ENCODE data around the gene IL4I1. TPM values are rescaled to one million over a fixed set of nuclear protein-coding genes. Genes with fewer than 3 reads are reported as not detected.

Gene IL4I1
- total RNA-seq, 1 experiment from 2014 or later = 8.2 TPM

DNA sequence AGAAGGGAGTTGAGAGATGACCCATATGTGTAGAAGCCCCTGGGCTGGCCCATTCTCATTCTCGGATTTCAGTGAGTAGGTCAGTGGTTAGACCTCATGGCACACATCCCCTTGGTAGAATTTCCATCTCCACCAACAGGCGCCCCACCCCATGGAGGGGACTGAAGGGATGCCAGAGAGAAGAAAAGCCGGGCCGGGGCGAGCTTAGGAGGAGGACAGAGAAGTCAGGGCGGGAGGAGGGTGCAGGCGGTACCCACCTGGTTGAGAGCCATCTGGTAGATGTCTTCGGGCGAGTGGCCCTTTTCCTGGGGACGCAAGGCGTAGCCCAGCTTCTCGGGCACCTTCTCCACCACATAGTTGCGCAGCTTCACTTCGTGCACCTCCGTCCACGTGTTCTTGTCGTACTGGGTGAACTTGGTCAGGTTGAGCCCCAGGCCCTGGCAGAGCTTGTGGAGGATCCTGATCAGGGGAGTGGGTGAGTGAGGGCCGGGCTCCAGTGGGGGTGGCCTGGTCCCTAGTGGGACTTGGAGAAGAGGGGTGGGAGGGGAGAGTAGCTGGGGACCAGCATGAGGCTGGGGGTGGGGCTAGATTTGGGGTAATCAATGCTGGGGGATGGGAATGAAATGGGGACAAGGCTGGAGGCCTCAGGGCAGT lies 2.5 kb downstream of the IL4I1 start:
- Mint-ChIP-seq H3K4me1 (ENCODE audit: low read depth, unreplicated experiment) (peaks cover 22% of the 10 kb centered on the region), H3K27ac (ENCODE audit: unreplicated experiment) (no peak overlapping the region), H3K27me3 (ENCODE audit: unreplicated experiment) (peaks cover 17% of the 10 kb centered on the region), H3K4me3 (ENCODE audit: low read depth, unreplicated experiment) (no peak overlapping the region), H3K9me3 (ENCODE audit: low read depth, unreplicated experiment) (no peaks in the 10 kb centered on the region), H3K36me3 (ENCODE audit: insufficient read depth, unreplicated experiment) (peaks cover 20% of the 10 kb centered on the region)
- intact Hi-C loops (cut with micrococcal nuclease; ENCODE audit: unreplicated experiment) = no loop called here
- TF ChIP-seq, protein P1, sequence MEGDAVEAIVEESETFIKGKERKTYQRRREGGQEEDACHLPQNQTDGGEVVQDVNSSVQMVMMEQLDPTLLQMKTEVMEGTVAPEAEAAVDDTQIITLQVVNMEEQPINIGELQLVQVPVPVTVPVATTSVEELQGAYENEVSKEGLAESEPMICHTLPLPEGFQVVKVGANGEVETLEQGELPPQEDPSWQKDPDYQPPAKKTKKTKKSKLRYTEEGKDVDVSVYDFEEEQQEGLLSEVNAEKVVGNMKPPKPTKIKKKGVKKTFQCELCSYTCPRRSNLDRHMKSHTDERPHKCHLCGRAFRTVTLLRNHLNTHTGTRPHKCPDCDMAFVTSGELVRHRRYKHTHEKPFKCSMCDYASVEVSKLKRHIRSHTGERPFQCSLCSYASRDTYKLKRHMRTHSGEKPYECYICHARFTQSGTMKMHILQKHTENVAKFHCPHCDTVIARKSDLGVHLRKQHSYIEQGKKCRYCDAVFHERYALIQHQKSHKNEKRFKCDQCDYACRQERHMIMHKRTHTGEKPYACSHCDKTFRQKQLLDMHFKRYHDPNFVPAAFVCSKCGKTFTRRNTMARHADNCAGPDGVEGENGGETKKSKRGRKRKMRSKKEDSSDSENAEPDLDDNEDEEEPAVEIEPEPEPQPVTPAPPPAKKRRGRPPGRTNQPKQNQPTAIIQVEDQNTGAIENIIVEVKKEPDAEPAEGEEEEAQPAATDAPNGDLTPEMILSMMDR (IDR thresholded peaks at IDR 0.05; ENCODE audit: unreplicated experiment) = no peak
- no peak for DNase-seq
- BruUV-seq (replicated peaks) = no TSS peak
- CTCF ChIA-PET = interaction anchor here (0.7 kb wide), 1 partner anchor 88 kb away, joined by 6 read pairs; no protein-coding TSS in a partner anchor

DNA sequence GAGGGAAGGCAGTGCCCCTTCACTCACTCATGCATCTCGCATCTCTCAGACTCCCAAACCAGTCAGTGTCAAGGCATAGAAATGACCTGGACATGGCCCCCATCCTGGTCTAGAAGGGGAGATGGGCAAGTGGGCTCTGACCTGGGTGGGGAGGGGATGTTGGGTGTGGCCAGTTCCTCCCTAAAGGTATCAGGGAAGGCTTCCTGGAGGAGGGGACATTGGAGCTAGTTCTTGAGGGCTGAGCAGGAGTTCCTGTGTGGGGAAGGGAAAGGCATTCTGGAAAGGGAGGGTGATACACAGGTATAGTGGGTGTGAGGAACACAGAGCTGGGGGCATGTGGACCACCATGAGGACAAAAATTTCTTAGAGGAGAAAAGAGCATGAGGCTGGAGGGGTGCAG lies 4.0 kb downstream of the IL4I1 start:
- TF ChIP-seq, protein P1 (IDR thresholded peaks at IDR 0.05; ENCODE audit: unreplicated experiment) = no peak
- Mint-ChIP-seq H3K36me3 (ENCODE audit: insufficient read depth, unreplicated experiment) (peaks cover 32% of the 10 kb centered on the region), H3K27ac (ENCODE audit: unreplicated experiment) (no peak overlapping the region), H3K27me3 (ENCODE audit: unreplicated experiment) (peaks cover 17% of the 10 kb centered on the region), H3K9me3 (ENCODE audit: low read depth, unreplicated experiment) (no peaks in the 10 kb centered on the region), H3K4me1 (ENCODE audit: low read depth, unreplicated experiment) (peaks cover 18% of the 10 kb centered on the region), H3K4me3 (ENCODE audit: low read depth, unreplicated experiment) (no peak overlapping the region)
- intact Hi-C loops (cut with micrococcal nuclease; ENCODE audit: unreplicated experiment) = no loop called here
- BruUV-seq (replicated peaks) = no TSS peak
- DNase-seq = no peak
- CTCF ChIA-PET = no interaction called here

DNA sequence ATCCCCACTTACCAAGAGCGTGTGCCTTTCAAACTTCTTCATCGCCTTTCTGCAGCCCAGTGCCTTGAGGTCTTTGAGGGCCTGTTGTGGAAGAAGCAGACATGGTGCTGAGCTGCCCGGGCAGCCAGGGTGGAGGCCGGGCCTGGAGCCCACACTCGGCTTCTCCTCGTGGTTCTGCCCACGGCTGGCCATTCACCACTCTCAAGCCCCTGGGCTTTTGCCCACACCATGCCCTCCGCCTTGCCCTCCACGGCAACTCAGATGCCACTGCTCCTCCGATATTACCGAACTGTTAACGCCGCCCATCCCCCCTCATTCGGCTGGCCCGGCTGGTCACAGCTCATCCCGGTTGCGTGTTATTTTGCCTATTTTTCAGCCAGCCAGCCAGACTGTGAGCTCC lies 5.3 kb downstream of the IL4I1 start:
- DNase-seq = no peak
- peak overlapping the region; percentile 19 for H3K27ac Mint-ChIP-seq (ENCODE audit: unreplicated experiment)
- no TSS peak for BruUV-seq (replicated peaks)
- CTCF ChIA-PET = no interaction called here
- no peaks in the 10 kb centered on the region for H3K9me3 Mint-ChIP-seq (ENCODE audit: low read depth, unreplicated experiment)
- peaks cover 27% of the 10 kb centered on the region for H3K36me3 Mint-ChIP-seq (ENCODE audit: insufficient read depth, unreplicated experiment)
- peaks cover 5% of the 10 kb centered on the region for H3K4me1 Mint-ChIP-seq (ENCODE audit: low read depth, unreplicated experiment)
- peaks cover 17% of the 10 kb centered on the region for H3K27me3 Mint-ChIP-seq (ENCODE audit: unreplicated experiment)
- intact Hi-C loops (cut with micrococcal nuclease; ENCODE audit: unreplicated experiment) = no loop called here
- no peak overlapping the region for H3K4me3 Mint-ChIP-seq (ENCODE audit: low read depth, unreplicated experiment)
- TF ChIP-seq, protein P1 (IDR thresholded peaks at IDR 0.05; ENCODE audit: unreplicated experiment) = no peak

DNA sequence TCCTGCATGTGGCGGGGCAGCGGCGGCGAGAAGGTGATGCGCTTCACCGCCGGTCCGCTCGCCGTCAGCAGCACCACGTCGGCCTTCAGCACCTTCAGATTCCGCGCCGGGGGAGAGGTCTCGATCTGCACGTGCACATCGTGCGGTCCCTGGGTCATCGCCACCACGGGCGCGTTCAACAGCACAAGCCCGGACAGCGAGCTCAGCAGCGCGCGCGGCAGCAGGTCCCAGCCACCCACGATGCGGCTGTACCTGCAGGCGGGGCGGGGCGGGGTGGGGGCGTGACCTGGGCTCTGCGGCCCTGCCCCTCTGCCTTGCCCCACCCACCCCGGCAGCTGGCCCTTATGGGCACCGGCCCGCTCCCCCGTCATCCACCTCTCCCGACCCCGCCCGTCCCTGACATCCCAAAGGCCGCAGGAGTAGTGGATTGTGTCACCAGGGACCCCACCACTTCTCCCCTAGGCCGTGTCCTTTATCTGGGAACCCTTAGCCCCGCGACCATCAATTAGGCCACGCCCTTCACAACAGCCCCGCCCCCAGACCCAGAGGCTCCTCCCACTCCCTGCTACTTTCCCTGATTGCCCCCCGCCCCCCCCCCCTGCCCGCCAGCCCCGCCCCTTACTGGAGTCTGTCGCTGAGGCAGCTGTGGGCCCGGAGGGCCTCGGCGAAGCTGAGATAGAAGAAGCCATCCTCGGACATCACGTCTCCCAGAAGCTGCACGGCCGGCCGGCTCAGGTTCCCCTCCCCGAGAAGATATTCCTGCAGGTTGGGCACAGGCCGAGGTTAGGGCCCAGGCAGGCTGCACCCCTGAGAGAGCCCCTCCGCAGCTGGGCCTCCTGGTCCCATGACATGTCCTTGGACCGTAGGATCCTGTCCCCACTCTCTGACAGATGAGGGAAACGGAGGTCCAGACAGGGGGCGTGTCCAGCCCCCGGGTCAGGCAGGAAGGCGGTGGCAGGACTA lies 6.1 kb downstream of the IL4I1 start:
- H3K4me1 Mint-ChIP-seq (ENCODE audit: low read depth, unreplicated experiment) = no peaks in the 10 kb centered on the region
- peaks cover 27% of the 10 kb centered on the region for H3K36me3 Mint-ChIP-seq (ENCODE audit: insufficient read depth, unreplicated experiment)
- TF ChIP-seq, protein P1 (IDR thresholded peaks at IDR 0.05; ENCODE audit: unreplicated experiment) = no peak
- peaks cover 17% of the 10 kb centered on the region for H3K27me3 Mint-ChIP-seq (ENCODE audit: unreplicated experiment)
- H3K27ac Mint-ChIP-seq (ENCODE audit: unreplicated experiment) = peak overlapping the region; percentile 19
- CTCF ChIA-PET = interaction anchor here (0.7 kb wide), 1 partner anchor 1733 kb away, joined by 10 read pairs; no protein-coding TSS in a partner anchor
- no TSS peak for BruUV-seq (replicated peaks)
- no peak overlapping the region for H3K4me3 Mint-ChIP-seq (ENCODE audit: low read depth, unreplicated experiment)
- no peaks in the 10 kb centered on the region for H3K9me3 Mint-ChIP-seq (ENCODE audit: low read depth, unreplicated experiment)
- intact Hi-C loops (cut with micrococcal nuclease; ENCODE audit: unreplicated experiment) = no loop called here
- DNase-seq = no peak

Data from Calu3 (cell line).